ENCODE results near the gene USH1C.

USH1C gene

GRCh38 chr11:17496406-17496805 is 47.8 kb downstream of the USH1C start:
- no peak for DNase-seq

GRCh38 chr11:17494019-17494418 is 50.2 kb downstream of the USH1C start:
- no peak for DNase-seq

DNA sequence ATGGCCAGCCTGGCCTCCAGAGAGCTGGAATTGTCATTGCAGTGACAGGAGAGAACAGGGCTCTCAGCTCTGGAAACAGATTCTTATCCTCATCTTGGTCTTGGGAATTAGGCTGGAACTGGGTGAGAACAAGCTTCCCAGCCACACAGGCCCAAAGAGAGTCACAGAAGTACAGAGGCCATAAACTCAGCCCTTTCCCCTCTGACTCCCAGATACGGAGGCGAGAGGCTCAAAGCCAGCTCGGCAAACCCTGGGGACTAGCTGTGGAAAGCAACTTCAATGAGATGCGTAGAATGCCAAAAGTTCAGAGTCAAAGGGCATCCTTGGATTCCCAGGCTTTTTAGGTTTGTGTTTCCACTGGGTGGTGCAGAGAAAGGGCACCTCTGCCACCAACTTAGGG is 53.3 kb downstream of the USH1C start:
- no peak for DNase-seq

DNA sequence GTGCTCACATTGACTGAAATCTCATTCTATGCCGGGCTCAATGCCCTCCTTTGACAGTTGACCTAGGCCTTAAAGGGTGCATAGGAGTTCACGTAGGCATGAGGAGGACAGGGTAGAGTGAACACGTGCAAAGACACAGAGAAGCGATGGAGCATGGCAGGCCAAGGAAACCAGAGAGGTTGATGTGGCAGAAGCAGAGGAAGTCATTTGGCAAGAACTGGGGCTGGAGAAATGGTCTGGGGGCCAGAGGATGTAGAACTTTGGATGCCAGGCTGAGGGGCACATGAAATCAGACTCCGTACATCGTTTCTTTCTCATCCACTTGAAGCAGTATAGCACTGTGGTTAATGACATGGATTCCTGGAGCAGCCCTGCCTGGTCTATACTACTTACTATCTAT is 54.0 kb downstream of the USH1C start:
- DNase-seq = no peak

DNA sequence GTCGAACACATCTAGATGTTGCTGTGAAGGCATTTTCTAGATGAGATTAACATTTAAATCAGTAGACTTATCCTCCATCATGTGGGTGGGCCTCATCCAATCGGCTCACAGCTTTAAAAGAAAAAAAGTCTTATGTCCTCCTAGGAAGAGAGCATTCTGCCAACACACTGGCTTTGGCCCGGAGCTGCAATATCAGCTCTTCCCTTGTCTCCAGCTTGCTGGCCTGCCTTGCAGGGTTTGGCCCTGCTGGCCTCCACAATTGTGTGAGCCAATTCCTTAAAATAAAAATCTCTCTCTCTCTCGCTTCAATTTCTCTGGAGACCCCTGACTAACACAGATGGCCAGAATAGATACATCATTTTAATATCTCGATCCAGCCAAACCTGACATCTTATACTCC is 54.5 kb downstream of the USH1C start:
- DNase-seq = no peak

DNA sequence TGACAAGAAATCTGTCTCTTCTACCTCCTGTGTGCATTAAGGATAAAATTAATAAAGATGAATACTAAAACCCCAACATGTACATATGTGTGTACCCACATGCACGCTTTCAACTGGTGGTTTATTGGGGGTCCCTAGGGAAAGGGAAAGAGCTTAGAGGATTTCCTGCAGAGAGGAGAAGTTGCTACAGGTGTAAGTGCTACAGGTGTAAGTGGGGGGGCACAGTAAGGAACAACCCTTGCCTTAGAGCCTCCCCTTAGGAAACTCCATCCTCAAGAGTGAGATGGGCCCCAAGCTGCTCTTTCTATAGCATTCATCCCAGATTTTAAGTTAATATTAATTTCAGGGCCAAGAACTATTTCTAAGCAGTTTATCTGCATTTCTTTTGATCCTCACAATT is 55.7 kb downstream of the USH1C start:
- no peak for DNase-seq

GRCh38 chr11:17486646-17487045 is 57.6 kb downstream of the USH1C start:
- no peak for DNase-seq

DNA sequence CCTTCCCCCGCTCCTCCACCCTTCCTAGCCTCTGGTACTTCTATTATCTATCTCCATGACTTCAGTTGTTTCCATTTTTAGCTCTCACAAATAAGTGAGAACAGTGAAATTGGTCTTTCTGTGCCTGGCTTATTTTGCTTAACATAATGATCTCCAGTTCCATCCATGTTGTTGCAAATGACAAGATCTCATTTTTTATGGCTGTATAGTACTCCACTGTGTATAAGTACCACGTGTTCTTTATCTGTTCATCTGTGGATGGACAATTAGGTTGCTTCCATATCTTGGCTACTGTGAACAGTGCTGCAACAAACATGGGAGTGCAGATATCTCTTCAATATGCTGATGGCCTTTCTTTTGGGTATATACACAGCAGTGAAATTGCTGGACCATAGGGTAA is 60.7 kb downstream of the USH1C start:
- no peak for DNase-seq

- no peak for DNase-seq
Measured at GRCh38 chr11:17481905-17482304, 62.3 kb downstream of the USH1C start.

DNA sequence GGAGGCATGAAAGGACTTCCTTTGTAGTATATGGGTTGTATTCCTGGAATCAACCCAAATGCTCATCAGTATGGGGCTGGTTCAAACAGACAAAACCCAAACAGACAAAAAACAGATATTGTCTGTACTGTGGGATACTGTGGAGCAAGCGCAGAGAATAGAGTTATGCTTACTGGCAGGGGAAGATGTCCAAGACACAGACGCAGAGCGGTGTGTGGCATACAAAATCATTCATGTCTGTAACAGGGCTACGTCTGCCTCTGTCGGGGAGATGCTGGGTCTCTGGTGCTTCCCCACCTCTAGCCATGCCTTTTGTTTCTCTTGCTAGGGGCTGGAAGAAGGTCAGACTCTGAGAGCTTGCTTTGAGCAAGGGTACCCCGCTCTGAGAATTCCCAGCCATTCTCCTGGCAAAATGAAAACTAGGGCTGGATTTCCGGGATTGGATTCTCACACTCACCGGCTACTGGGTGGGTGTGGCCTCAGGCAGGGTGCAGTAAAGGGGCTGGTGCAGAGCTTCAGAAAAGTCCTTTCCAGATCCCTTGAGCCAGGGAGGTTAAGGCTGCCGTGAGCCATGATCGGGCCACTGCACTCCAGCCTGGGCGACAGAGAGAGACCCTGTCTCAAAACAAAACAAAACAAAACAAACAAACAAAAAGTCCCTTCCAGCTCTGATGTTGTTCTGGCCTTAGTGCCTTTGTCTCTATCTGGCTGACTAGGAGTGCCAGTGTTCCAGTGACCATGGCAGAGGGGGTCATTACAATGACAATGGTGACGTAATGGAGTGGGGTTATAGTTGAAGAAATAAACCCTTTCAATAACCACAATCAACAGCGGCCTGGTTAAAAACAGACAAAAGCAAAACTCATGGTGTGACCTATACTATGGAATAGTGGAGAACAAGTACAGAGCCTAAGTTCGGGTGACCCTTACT is 64.7 kb downstream of the USH1C start:
- DNase-seq = no peak

DNA sequence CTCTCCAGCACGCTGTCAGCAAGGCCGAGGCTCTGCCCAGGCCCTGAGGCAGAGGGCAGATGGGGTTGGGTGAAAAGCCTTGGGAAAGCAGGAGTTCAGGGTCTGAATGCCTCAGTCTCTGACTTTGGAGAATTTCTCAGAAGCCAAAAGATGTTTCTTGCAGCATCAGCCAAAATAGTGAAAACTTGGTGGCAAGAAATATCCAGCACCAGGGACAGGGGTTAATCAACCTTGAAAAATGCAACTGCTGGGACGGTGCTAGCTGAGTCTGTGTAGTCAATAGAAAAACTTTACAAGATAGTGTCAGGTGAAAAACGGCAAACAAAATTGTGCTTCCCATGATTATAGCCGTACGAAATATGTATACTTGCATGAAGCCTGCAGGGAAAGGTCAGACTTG is 66.1 kb downstream of the USH1C start:
- no peak for DNase-seq

DNA sequence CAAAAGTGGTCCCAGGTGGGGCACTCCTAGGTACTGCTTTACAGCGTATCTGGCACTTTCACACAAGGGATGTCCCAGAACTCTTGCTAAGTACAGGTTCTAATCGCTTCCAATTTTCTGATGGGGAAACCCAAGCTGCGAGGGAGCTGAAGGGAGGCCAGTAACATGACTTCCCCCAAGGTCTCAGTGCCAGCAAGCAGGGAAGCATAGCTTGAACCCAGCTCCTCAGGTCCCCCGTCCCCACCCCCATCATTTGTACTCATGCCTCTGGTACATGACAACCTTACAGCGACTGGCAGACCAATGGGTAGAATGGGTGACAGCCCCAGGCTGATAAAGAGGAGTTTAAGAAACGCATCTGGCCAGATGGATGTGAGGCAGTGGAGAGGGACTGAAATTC is 66.9 kb downstream of the USH1C start:
- no peak for DNase-seq

GRCh38 chr11:17477084-17477333 is 67.2 kb downstream of the USH1C start:
- DNase-seq = no peak

- DNase-seq = no peak
Measured at GRCh38 chr11:17476317-17477083, 67.7 kb downstream of the USH1C start, which contains the start of gene ABCC8. Gene ABCC8 (minus strand): TSS chr11:17476845. CDS start chr11:17476776, 69 bp downstream.

- DNase-seq = no peak
Measured at GRCh38 chr11:17475666-17476316, 68.4 kb downstream of the USH1C start.

- DNase-seq = no peak
Measured at GRCh38 chr11:17473071-17473744, 71.0 kb downstream of the USH1C start.

DNA sequence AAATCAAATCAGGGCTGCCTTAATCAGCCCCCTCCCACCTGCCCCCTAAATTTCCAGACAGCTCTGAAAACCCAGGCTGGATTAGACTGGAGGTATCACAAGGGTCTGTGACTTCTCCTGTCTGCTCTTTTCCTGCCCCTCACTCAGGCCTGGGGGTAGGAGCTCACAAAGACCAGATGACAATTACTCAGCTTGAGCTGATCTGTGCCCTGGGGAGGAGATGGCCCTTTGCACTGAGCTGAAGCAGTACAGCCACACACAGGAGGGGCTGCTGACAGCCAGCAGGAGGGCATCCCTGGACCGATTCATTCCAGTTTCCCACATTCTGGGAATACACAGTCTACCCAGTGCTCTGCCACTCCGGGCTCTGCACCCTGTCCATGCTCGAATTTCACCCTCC is 71.7 kb downstream of the USH1C start:
- DNase-seq = no peak

DNA sequence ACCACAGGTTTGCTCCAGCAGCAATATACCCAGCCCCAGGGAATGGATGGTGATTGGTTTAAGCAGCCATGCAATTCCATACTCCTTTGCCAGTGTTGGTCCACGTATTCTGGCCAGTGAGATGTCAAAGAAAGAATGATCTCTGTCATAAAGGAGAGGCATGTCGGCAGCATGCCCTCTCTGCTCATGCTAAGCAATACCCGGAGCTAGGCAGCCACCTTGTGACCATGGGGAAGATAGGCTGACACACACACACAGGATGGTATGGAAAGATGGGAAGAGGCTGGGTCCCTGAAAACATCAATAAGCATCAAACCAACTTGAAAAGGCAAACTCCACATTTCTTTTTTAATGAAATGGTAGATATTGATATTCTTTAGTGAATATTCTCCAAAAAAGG is 72.7 kb downstream of the USH1C start:
- no peak for DNase-seq

GRCh38 chr11:17469998-17470397 is 74.2 kb downstream of the USH1C start:
- DNase-seq = no peak

- no peak for DNase-seq
Measured at GRCh38 chr11:17468122-17468521, 76.1 kb downstream of the USH1C start.

GRCh38 chr11:17463546-17464174 is 80.6 kb downstream of the USH1C start:
- DNase-seq = no peak

- no peak for DNase-seq
Measured at GRCh38 chr11:17462940-17463339, 81.3 kb downstream of the USH1C start.

DNA sequence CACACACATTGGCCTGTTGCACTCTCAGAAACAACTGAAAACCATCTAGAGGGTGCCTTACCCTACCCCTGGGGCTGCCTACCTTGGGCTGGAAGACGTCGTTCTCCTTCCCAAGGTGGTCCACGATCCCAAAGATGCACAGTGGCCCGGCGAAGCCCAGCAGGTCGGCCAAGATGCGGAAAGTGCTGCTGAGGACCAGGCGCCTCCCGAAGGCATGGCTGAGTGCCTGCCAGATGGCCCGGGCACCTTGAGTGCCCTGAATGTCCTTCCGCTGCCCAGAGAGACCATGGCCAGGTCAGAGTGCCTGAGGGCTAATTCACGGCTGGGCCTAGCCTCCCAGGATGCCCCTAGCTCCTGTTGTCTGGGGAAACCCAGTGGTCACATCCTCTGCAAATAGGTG is 83.8 kb downstream of the USH1C start:
- DNase-seq = no peak

All from CD4-positive, alpha-beta T cell treated with Interleukin-10 for 1 hour (primary cell).